Inflammatory macrophage (primary cell): ENCODE results near the gene POLD2.

Experiments
- DNase-seq, 2 donors: peaks; one replicate each; pipeline ENCODE4 v3.0.0-alpha.2; 2020 to 2022

The POLD2 gene

DNA sequence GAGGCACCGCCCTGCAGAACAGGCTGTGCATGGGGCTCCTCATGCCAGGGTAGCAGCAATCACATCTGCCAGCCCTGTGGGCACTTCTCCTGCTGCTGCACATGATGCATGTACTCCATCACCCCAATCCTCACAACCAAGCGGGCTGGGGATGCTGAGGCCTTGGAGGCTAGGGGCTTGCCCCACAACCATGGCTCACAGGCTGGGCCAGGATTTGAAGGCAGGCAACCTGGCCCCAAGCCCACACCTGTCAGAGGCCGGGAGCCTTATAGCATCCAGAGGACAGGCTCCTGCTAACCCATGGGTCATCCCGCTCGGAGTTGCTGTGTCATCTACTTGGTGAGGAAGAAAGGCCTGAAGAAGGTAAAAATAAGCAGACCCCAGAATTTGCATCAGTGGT is 43.2 kb downstream of the POLD2 start:
- DNase-seq = no peak

DNA sequence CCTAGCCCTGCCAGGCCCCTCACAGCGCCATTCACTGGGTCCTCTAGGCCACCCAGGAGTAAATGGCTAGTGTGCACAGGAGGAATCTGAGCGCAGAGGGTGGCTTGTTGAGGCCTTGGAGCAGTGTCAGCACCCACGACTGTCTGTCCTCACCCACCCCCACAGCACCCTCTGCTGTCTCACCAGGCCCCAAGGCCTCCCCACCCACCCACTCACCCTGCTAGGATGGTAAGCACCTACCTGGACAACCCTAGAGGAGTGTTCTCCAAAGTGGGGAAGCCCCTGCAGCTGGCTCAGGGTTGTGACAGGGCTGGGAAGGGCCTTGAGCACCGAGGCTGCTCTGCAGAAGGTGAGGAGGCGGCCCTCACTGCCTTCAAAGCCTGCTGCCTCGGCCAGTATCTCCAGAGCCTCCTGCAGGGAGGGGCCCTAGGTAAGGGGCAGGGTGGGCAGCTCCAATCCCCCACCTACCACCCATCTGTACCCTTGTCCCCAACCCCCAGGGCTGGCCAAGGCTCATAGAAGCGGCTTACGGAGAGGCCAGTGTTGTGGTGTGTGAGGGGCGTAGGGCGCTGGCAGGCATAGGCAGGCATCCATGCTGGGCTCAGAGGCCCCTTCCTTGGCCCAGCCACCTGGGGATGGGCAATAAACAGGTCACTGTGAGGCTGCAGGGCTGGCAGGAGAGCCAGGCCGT is 43.9 kb downstream of the POLD2 start:
- DNase-seq = no peak

DNA sequence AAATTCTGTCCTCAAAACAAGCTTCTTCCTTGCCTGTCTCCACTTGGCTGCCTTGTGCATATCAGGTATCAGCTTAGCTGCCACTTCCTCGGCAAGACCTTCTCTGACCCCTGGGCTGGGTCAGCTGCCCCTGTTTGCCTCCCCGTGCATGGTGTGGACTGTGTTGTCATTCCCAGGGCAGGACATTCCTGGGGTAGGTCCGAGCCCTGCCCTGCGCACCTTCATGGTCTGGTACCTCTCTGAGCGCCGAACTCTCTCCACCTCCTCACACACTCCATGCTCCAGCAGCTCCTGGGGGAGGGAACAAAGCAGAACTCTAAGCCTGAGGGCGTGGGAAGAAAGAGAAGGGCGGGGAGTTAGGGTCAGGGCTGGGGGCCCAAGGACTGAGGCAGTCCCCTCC is 44.8 kb downstream of the POLD2 start:
- no peak for DNase-seq

DNA sequence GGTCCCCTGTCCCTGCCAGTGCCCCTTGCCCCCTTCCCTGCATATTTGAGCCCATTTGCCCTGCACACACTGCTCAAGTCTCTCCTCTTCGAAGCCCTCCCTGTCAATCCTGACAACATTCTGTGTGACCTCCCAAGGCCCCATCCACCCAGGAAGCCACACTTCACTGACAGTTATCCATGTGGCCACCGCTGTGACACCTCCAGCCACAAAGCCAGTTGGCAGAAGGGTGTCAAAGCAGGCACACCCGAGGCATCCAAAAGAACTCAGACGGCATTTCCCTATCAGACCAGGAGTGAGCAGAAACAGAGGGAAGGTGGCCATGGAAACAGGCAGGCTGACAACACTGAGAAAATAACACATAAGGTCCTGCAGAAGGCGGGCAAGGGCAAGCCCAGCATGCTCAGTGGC is 45.7 kb downstream of the POLD2 start:
- no peak for DNase-seq

DNA sequence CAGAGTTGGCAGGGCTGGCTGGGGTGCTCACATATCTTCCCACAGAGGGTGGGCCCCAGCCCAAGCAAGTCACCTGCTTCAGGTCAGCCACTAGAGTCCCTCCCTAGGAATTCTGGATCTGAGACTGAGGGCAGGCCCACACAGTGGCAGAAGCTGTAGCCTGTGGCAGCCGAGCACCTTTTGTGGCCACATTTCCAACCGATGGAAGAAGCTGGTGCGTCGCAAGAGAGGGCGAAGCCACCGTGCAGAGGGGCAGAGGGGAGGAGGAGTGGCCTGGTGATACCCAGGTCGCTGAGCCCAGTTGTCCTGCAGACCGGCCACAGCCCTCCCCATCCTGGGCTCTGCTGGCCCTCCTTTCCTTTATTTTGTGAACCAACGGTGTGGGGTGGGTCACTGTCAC is 46.3 kb downstream of the POLD2 start:
- no peak for DNase-seq

DNA sequence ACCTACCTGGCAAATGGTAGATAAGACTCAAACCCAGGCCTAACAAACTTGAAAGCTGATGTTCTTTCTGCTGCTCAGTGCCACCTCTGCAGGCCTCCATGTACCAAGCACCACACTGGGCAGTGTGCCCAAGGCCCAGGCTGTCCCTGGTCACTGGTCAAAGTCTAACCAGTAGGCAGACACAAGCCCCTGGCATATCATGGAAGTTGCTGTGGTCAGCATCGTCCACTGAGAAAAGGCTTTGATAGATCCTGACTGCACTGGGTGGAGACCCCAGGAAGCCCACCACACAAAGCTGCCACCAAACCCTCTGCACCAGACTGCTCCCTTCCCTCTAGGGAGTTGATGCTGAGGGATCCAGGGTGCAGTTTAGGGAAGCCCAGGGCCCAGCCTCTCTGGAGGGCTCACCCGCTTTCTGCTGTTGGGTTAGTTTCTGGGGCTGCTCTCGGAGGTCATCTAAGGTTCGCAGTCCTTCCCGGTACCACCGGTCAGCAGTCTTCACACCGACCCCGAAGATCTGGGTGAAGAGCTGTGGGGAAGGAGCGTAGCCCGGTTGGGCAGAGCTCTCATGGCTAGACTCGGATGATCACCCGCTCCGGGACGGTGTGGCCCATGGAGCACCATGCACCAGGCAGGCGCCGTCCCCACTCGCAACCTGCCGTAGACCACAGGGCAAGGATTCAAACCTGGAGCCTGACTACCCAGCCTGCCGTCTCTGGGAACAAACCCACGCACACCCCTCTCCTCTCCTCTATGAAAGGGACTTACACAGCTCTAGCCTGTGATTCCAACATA is 47.0 kb downstream of the POLD2 start:
- no peak for DNase-seq

DNA sequence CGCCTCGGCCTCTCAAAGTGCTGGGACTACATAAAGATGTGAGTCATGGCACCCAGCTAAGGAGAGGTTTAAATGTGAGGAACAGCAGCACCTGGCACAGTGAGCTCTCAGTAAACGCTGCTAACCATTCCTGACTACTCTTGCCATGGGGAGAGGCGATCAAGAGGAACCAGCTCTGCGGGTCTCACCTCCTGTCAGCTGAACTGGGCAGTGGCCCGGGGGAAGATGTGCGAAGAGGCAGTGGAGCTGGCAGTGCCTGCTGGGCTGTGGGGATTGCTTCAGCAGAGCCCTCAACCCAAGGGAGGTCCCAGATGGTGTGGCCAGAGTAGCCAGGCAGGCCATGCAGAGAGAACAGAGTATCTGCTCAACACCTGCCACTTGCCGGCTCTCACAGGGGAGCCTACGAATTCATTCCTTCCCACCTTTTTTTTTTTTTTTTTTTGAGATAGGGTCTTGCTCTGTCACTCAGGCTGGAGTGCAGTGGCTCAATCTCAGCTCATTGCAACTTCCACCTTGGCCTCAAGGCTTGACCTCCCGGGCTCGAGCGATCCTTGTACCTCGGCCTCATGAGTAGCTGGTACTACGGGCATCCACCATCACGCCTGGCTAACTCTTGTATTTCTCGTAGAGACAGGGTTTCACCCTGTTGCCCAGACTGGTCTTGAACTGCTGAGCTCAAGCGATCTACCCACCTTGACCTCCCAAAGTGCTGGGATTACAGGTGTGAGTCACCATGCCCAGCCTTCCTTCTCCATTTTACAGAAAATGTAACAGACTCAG is 47.9 kb downstream of the POLD2 start:
- DNase-seq = no peak

DNA sequence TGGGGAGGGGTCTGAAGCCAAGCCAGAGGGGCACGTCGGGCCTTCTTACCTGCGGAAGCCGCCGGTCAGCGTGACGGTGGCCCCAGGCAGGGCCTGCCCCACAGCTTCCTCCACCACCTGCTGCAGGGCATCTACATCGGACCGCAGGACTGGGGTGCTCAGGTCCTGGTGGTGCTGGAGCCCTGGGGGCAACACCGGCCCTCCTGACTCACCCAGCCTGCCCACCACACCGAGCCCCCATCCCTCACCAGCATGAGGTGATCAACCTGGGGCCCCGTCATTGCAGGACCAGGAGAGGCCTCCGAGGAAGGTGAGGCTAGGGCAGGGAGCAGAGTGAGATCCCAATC is 49.0 kb downstream of the POLD2 start:
- no peak for DNase-seq

DNA sequence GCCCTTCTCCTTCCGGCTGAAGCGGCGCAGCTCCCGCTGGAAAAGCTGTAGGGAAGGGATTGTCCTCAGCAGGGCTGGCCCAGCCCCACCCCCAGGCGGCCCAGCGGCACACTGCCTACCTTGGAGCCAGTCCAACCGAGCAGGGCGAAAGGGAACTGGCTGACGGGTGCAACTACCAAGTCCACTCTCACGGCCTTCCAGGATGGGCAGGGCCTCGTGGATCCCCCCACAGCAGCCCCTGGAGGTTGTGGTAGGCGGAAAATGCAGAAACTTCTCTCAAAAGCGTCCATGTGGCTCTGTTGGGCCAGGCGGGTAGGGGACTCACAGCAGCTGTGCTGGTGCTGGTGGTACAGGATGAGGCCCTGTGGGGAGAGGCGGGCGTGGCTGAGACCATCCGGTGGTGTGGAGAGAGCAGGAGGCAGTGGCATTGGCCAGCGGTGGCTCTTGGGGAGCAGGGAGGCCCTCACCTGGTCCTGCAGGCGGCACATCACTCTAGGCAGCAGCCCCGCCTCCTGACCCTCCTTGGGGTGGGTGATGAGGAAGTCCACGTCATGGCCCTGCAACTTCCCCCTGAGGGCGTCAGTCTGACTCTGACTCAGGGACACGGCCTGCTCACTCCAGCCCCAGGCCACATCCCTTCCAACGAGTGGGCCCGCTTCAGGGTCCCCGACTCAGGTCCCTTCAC is 49.5 kb downstream of the POLD2 start:
- peak; percentile 87 to 95 for DNase-seq

DNA sequence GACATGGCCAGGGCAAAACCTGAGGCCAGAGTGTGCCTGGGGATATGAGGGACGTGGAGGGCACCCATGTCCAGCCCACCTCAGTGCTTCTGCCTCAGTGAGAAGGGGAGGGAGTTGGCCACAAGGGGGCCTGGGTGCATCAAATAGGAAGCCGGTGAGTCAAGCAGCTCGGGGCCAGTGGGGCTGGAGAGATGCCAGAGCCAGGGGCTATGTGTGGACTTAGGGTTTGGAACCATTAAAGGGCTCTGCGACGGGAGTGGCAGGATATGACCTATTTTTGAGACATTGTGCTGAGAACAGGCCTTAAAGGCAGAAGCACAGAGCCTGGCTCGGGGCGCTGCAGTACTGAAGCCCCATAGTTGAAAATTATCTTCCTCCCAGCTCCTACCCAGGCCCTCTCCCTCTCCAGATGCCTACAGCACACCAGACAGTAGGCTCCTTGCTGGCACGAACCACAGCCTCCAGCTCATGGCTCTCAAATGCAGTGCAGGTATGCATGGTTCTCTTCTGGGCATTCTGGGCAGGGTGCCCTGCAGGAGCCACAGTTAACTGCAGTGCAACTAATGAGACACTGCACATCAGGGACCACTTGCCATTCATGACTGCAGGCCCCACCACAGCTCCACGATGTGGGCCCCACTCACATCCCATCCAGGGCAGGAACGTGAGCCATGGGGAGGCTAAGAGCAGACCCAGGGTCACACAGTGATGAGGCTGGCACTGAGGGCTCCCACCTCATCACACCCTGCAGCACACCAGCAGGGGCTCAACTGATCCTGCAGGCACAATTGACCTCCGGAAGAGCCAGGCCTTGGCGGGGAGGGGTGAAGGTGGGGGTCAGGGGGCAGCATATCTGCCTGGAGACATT is 50.8 kb downstream of the POLD2 start:
- peak; percentile 39 to 54 for DNase-seq

DNA sequence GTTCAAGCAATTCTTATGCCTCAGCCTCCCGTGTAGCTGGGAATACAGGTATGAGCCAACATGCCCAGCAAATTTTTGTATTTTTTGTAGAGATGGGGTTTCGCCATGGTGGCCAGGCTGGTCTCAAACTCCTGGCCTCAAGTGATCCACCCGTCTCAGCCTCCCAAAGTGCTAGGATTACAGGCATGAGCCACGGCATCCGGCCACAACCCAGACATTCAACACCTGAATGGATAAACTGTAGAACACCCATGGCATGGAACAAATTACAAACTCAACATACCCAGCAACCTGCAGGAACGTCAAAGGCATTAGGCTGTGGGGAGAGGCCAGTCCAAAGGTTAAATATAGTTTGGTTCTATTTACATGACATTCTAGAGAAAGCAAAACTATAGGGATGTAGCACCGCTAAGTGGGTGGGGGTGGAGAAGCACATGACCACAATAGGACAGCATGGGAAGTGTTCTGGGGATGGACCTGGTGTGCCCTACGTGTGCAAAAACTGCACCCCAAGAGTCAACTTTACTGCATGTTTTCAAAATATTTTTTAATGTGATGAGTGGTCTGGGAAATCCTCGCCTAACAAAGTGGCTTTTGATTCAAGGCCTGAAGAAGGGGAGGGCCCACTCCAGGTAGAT is 51.5 kb downstream of the POLD2 start:
- DNase-seq = peak; percentile 4 to 39

DNA sequence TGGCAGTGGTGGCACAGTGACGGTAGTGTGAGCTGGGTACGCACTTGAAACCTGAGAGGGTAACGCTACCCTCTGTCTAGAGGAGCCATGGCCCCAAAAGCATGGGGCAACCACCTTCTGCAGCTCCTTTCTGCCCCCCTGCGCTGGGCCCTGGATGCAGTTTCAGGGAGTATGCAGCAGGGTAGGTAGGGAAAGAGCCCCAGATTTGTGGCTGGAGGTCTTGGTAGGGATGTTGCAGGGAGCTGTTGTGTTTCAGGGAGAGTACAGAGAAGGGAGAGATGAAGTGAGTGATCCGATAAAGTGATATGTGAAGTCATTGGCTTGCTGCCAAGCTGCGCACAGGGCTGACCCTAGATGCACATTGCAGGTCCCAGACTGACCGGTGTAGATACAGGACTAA is 55.3 kb downstream of the POLD2 start:
- no peak for DNase-seq

DNA sequence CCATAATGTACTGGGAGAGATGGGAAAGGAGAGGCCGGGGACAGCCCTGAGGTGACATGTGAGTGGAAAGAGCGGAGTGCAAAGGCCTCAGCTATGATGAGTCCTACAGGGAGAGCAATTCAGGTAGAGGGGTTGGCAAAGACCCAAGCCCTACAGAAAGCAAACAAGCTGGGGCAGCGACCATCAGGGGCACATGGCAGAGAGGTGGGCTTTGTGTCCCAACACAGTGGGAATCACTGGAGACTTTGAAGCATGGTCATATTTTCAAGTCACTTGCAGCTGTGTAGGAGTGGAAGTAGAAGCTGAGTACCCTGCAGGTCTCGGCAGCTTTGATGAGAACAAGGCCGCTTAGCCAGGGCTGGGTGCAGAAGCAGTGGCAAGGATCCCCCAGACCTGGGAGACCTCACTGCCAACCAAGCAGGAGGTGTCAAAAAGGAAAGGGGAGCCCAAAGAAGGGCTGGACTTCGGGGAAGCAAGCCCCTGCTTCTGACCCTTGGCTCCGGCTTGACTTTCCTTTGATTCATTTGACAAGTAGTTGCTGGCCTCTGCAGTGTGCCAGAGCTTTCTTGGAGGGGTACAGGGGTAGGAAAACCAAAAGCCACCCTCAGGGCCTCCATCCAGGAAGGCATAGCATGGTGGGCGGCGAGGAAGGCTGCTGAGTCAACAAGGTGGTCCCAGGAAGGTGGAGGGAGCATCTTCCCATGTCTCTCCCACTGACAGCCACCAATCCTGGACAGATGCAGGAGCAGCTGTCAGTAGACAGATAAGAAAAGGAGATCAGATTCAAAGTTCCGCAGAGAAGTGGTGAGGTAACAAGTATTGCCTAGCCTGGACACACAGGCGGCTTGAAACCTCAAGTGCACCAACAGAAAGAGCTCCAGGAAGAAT is 56.0 kb downstream of the POLD2 start:
- DNase-seq = no peak

DNA sequence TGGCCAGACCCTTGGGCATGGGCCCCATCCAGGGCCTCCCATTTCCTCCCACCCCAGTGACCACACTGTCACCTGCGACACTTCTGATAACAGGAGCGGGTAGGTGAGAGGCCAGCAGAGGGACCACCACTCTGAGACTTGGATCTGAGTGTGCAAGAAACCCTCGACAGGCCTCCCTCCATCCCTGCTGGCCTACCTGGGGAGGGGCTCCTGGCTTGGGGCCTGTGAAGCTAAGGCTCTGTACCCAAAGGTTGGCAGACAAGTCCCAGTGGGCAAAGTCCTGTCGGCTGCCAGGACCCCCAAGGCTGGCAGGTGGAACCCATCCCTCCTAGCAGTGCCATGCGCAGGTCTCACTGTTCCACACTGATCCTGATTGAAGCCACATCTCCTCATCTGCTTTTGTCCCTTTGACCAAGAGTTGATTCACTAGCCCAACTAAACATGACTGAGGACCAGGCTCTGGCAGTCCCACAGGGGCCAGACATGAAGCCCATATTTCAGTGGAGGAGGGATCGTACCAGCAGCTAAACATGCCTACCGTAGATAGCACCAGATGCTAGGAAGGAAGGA is 56.8 kb downstream of the POLD2 start:
- DNase-seq = peak in 1 of 2 donors; percentile 5

DNA sequence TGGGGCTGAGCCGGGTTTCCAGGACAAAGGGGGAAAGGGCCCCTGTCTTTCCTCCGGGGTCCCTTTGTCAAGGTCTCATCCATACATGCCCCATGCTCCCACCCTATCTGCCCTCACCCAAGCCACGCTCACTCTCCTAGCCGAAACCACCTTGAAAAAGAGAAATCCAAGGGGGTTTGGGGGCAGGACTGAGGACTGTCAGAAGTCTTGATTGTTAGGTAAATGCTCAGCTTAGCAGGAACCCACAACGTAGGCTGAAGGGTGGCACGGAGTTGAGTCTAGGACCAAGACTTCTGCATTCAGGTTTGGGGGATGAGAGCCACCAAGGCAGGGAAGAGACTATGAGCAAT is 57.3 kb downstream of the POLD2 start:
- DNase-seq = no peak

DNA sequence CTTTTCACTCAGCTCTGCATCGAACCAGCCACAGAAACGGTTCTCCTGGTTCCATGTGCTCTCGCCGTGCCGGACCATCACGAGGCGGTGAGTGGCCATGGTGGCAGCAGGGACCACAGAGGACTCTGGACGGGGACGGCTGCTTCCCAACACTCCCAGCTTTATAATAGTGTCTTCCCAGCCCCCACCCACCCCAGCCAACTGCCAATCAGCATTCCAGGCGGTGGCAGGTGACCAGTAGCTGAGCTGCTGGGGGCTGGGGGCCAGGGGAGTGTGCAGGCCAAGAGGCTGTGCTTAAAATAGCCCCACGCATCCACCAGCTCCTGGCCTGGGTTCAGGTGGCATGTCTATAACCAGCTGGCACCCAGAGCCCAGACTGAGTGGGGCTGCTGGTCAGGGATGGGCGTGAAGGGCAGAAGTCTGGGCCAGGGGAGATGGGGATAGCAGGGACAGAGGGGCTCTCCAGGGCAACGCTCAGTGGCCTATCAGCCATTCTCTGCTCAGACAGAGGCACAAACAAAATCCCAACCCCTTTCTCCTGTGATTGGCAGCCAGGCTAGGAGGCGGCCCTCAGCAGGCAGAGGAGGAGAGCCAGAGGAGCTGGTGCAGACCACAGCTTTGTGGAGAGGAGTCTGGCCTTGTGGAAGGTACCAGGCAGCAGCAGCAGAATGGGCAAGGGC is 57.8 kb downstream of the POLD2 start, which contains the start of gene PGAM2:
Gene PGAM2 (minus strand): TSS at position 137 of the 680 bp plus-strand sequence. CDS start 38 bp downstream, at position 99.
- peak in 1 of 2 donors; percentile 4 for DNase-seq

DNA sequence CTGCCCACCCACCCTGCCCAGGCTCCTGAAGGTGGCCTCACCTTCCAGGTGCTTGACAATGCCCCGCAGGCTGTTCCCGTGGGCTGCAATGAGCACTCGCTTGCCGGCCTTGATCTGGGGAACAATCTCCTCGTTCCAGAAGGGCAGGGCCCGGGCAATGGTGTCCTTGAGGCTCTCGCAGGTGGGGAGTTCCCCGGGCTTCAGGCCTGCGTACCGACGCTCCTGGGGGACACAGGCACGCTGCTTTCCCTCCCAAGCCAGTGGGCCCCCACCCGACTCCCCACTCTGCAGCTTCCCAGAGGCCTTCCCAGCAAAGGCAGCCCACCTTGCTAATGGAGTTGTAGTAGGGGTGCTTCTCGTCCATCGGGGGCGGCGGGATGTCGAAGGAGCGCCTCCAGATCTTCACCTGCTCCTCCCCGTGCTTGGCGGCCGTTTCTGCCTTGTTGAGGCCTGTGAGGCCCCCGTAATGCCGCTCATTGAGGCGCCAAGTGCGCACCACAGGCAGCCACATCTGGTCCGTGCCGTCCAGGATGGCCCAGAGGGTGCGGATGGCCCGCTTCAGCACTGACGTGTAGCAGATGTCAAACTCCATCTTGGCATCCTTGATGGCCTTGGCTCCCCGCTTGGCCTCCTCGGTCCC is 58.4 kb downstream of the POLD2 start:
- no peak for DNase-seq
